Psoas muscle (tissue), 8 donors: ENCODE measurements around the gene RAB40C. TPM values are rescaled to one million over a fixed set of nuclear protein-coding genes. Genes with fewer than 3 reads are reported as not detected.
A peak's percentile ranks its signal among the peaks of the same experiment; 100 is the strongest.

ENCODE experiments used
- ATAC-seq, 4 donors: fragments of 200-7000 bp; cut with Tn5 transposase; one replicate each; pipeline ENCODE4 v1.9.1; 2020; ENCODE audit warnings: moderate library complexity in 3 of 4, mild to moderate bottlenecking in 2 of 4
- DNase-seq, 2 donors: peaks; one replicate each; pipeline ENCODE4 v3.0.0-alpha.2; 2020
- H3K27ac ChIP-seq: fragments of 200-600 bp; one replicate; pipeline ENCODE4 v1.8.0; 2022
- H3K27me3 ChIP-seq, 3 donors: fragments of 200-600 bp in 1 of 3; one replicate each; pipeline versions ENCODE4 v1.6.1 to v1.8.0; 2013 to 2022; ENCODE audit warnings: low read length in 2 of 3, mild to moderate bottlenecking in 2 of 3, moderate library complexity in 1 of 3; ENCODE audit not compliant: insufficient read depth in 3 of 3
- H3K36me3 ChIP-seq, 2 donors: fragments of 200-600 bp in 1 of 2; one replicate each; pipeline versions ENCODE4 v1.6.1 to v1.8.0; 2013 to 2022; ENCODE audit warnings: low read depth in 1 of 2, mild to moderate bottlenecking in 1 of 2, moderate library complexity in 1 of 2; ENCODE audit not compliant: insufficient read depth in 1 of 2
- H3K4me1 ChIP-seq: fragments of 200-600 bp; one replicate; pipeline ENCODE4 v1.8.0; 2022
- H3K4me3 ChIP-seq: fragments of 200-600 bp; one replicate; pipeline ENCODE4 v1.8.0; 2022; ENCODE audit warnings: mild to moderate bottlenecking
- H3K9me3 ChIP-seq: fragments of 200-600 bp; one replicate; pipeline ENCODE4 v1.8.0; 2022
- CTCF ChIP-seq: fragments of 200-600 bp; IDR thresholded peaks from one replicate; pipeline ENCODE4 v1.8.0; 2022; ENCODE audit warnings: antibody characterized with exemption
- WGBS, 3 donors: extraction: QIAGEN DNeasy Blood & Tissue Kit; methylation state at CpG; one replicate each; pipeline versions ENCODE4 v1.1.6 to v1.1.7; 2013; 5-methylcytosine and 5-hydroxymethylcytosine counted together
- intact Hi-C, 2 donors: fragments of 100-400 bp; cut with DNase I; formaldehyde crosslinking; loops; one replicate each; pipeline versions ENCODE4 v1.11.0 to v1.14.2; 2022
- polyA plus RNA-seq, 3 donors: library from polyadenylated mRNA; stranded (reverse); fragments of 200-250 nt; gene quantifications; one replicate each; pipeline ENCODE4 v1.2.3, GENCODE V29; 2013
- total RNA-seq, 4 donors: library from RNA; stranded (reverse); fragmentation: NEBNext Ultra II Directional in 2 of 4; extraction: Animal tissue kit (Norgen Biotek cat#: 25700) in 2 of 4; gene quantifications; one replicate each; pipeline versions ENCODE4 v1.2.1 to v1.2.4, GENCODE V29; 2021 to 2023
- donor health status: healthy with polysubstance abuse.
- donor health status: DM: no; HTN: no; CAD: no; lungs with moderate emphysema.
- donor health status: Bipolar disorder and iron deficiency.
- donor health status: healthy.
- donor health status: DM: yes; HTN: yes; CAD: no.
- donor health status: DM: no; HTN: no; CAD: no.
- donor health status: DM: no; HTN: no; CAD: no.
- donor health status: DM: yes; HTN: yes; CAD: no.

Gene RAB40C
- total and polyA plus RNA-seq, 7 donors: 12.3 to 20.2 (median 15.7) TPM

- H3K4me3 ChIP-seq: no peak overlapping the region
- no peaks in the 10 kb centered on the region for H3K9me3 ChIP-seq
- no peak for DNase-seq
- peaks cover 0 to 24% of the 10 kb centered on the region in 2 donors for H3K36me3 ChIP-seq
- no peak for TF ChIP-seq CTCF
- no peak overlapping the region for H3K27ac ChIP-seq
- intact Hi-C loops: no loop called here
- H3K4me1 ChIP-seq: peaks cover 15% of the 10 kb centered on the region
- H3K27me3 ChIP-seq: no peaks in the 10 kb centered on the region
- WGBS, 3 donors: 87 to 93% (median 91%) methylated on average over 13 of the region's 13 CpGs
- no peak for ATAC-seq
Measured at GRCh38 chr16:666572-666971, 76.7 kb downstream of the RAB40C start.

- peaks cover 14% of the 10 kb centered on the region for H3K4me1 ChIP-seq
- 74 to 81% (median 74%) methylated on average over 22 of the region's 22 CpGs for WGBS, 3 donors
- intact Hi-C loops: no loop called here
- no peak for DNase-seq
- H3K27me3 ChIP-seq: no peaks in the 10 kb centered on the region
- peaks cover 0 to 31% of the 10 kb centered on the region in 2 donors for H3K36me3 ChIP-seq
- H3K4me3 ChIP-seq: peak overlapping the region; percentile 98
- H3K27ac ChIP-seq: peak overlapping the region; percentile 89
- no peak for ATAC-seq
- no peaks in the 10 kb centered on the region for H3K9me3 ChIP-seq
- no peak for TF ChIP-seq CTCF
Measured at GRCh38 chr16:667113-667779, 77.4 kb downstream of the RAB40C start.

GRCh38 chr16:667780-668518, 78.1 kb downstream of the RAB40C start, which contains the start of gene RHOT2:
Gene RHOT2 (plus strand): TSS chr16:668132. CDS start chr16:668200, 68 bp downstream.
- peak; percentile 95 to 98 (median 96) for ATAC-seq
- H3K27me3 ChIP-seq: no peaks in the 10 kb centered on the region

GRCh38 chr16:668519-669171, 78.8 kb downstream of the RAB40C start:
- Histone ChIP-seq H3K36me3 (peaks cover 4 to 45% of the 10 kb centered on the region in 2 donors), H3K9me3 (no peaks in the 10 kb centered on the region), H3K4me3 (peak overlapping the region; percentile 98), H3K27me3 (no peaks in the 10 kb centered on the region), H3K4me1 (peaks cover 14% of the 10 kb centered on the region), H3K27ac (peak overlapping the region; percentile 89)
- intact Hi-C loops: no loop called here
- DNase-seq (no peak), ATAC-seq (peak in 2 of 4 donors; percentile 1 to 15)
- WGBS, 3 donors: 4 to 6% (median 6%) methylated on average over 45 to 50 of the region's 50 CpGs
- no peak for TF ChIP-seq CTCF

More at GRCh38 chr16:667780-668518, 78.1 kb downstream of the RAB40C start, which contains the start of gene RHOT2:
- TF ChIP-seq CTCF: peak; percentile 85
- Histone ChIP-seq H3K4me3 (peak within 1 kb of the TSS; percentile 98), H3K4me1 (peaks cover 14% of the 10 kb centered on the region), H3K27ac (peak within 1 kb of the TSS; percentile 89), H3K36me3 (peaks cover 3 to 38% of the 10 kb centered on the region in 2 donors), H3K9me3 (no peaks in the 10 kb centered on the region)
- intact Hi-C loops: no loop called here
- DNase-seq: peak; percentile 96 to 97
- 0% methylated on average over 48 to 78 of the region's 78 CpGs for WGBS, 3 donors
